ENCODE data around the gene VEZF1.
A peak's percentile ranks its signal among the peaks of the same experiment; 100 is the strongest.
"Not testable (repeated sequence)": the region's sequence is repeated elsewhere in the genome, so short reads cannot be mapped to it uniquely, and the experiment has no call there.

The VEZF1 gene

GRCh38 chr17:57974053-57974824 is 13.8 kb downstream of the VEZF1 start:
- not testable (repeated sequence) for DNase-seq (ENCODE audit: low read depth in 2 of 2)

GRCh38 chr17:57972151-57972550 is 15.9 kb downstream of the VEZF1 start:
- no peak for DNase-seq (ENCODE audit: low read depth in 2 of 2)

- DNase-seq (ENCODE audit: low read depth in 2 of 2) = no peak
These were observed 16.5 kb downstream of the VEZF1 start for GRCh38 chr17:57971572-57971971.

GRCh38 chr17:57970710-57971109 is 17.3 kb downstream of the VEZF1 start:
- DNase-seq (ENCODE audit: low read depth in 2 of 2) = no peak

DNA sequence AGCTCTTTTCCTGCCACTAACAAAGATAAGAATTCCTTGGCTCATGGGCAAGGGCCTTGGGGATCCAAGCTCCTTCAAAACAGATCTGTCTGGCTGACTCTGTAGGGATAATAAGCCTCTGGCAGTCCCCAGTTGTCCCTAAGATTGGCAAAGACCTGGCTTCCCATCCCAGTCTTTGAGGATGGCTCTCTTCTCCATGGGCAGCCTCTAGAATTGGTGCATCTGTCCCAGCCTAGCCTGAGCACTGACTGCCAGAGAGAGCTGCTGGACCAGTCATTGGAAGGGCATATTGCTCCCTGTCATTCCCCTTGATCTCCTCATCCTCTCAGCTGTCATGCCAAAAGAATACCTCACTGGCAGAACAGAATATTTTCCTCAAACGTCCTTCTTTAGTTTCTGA is 19.6 kb downstream of the VEZF1 start:
- DNase-seq (ENCODE audit: low read depth in 2 of 2) = no peak

DNA sequence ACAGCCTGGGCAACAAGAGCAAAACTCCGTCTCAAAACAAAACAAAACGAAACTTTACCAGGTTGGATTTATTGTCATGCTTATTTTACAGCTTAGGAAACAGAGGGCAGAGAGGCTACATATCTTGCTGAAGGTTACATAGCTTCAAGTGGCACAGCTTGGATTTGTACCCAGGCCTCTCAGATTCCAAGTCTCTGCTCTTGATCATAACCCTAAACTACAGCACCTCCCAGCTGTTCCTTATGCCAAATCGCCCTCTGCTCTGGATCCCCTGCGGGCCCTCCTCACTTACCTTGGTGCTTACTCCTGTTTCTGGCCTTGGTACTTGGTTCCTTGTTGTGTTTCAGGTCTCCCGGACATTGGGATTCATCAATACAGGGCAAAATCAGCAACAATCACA is 21.2 kb downstream of the VEZF1 start:
- DNase-seq (ENCODE audit: low read depth in 2 of 2) = no peak

GRCh38 chr17:57966246-57966645 is 21.8 kb downstream of the VEZF1 start:
- DNase-seq (ENCODE audit: low read depth in 2 of 2) = no peak

DNA sequence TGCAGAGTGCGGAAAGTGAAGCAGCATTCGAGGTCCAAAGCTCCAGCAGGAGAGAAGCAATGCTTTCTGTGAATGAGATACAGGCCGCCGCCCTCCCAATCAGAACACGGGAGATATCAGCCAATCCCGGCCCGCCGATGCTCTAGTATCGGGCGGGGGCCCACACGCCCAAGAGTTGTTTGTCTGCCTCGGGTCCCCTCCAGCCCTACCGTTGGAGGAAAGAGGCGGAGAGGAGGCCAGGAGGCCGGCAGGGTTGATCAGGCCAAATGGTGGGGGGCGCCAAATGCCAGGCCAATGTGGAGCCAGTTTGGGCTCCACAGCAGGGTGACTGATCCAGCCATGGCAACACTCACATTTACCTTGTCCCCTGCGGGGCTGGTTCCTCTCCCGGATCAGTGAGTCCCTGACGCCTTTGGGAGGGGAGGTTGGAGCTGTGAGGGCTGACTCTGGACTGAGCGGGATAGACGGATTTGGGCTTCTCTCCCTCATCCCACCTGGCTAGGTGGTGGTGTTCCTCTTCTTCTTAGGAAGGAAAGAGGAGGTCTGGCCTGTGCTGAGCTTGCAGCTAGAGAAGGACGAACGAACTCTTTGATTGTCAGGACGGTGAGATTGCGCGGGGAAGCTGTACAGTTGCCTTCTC is 22.4 kb downstream of the VEZF1 start:
- DNase-seq (ENCODE audit: low read depth in 2 of 2) = no peak

DNA sequence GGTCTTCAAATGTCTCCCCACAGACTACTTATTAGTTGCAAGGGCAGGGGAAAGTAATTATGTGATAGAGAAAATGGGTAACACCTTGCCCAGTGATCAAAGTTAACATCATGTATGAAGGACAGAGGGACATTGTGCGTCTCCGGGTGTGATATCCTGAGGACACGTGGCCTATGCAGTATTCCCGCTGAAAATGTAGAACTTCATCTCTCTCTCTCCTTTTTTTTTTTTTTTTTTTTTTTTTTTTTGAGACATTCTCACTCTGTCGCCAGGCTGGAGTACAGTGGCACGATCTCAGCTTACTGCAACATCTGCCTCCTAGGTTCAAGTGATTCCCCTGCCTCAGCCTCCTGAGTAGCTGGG is 24.9 kb downstream of the VEZF1 start:
- no peak for DNase-seq (ENCODE audit: low read depth in 2 of 2)

DNA sequence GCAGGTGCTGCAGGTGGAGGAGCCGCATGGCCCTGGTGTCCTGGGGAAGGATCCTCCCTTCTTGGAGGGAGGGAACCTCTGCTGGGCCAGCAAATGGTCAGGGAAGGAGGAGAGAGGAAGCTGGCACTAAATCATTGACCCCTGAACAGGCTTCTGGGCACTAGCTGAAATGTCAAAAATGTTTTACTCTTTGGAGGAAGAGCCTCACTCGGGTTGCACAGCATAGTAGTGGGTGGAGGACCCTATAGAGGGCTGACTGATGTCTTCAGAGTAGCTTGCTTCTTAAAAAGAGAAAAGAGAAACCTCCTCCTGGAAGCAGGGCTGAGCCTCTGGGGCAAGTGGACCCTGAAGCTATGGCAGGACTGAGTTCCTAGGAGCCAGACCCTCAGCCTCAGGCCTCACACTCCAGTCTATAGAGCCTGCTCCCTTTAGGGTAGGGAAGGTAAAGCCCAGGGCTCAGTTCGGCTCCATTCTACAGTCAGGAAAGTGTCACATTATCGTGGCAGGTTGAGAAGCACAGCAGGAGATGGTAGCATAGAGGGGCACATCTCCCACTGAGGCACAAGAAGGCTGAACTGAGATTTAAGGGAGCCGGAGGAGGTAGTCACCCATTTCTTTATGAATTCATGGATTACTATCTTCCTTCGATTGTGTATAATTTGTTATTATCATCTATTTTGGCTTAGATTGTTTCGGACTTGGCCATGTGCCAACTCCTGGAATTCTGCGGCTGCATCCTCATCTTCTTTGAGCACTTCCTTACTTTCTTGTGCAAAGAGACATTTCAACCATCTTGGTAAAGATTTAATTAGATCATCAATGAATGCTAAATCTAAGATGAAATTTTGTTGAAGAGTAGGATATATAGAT is 25.5 kb downstream of the VEZF1 start:
- no peak for DNase-seq (ENCODE audit: low read depth in 2 of 2)

GRCh38 chr17:57959929-57960328 is 28.1 kb downstream of the VEZF1 start:
- no peak for DNase-seq (ENCODE audit: low read depth in 2 of 2)

GRCh38 chr17:57958391-57958790 is 29.7 kb downstream of the VEZF1 start:
- DNase-seq (ENCODE audit: low read depth in 2 of 2) = not testable (repeated sequence)

- no peak for DNase-seq (ENCODE audit: low read depth in 2 of 2)
These were observed 30.2 kb downstream of the VEZF1 start for GRCh38 chr17:57957886-57958285.

DNA sequence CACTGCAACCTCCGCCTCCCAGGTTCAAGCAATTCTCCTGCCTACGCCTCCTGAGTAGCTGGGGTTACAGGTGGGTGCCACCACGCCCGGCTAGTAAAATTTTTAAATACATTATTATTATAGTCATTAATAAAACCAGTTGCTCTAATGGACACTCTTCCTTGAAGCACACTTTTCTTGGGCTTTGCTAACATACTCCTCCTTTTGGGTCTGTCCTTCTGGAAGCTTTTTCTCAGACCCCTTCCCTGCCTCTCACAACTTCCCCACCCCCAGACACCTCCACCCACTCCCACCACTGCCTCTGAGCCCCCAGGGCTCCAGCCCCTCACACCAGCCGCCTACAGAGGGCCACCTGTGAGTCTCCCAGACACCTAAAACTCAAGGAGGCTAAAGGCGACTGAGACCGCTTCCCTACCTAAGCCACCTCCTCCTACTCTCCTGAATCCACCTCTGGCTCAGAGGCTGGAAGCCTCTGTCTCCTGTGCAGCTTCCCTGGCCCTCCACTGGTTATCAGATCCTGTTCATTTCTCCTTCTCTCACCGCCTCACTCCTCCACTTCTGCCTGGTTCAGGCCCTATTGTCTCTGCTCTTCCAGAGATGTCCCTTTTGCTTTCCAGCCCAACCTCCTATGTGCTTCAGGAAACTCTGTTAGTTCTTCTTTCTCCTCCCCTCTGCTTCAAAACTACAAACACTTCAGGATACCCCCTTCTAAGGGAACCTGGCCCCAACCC is 30.8 kb downstream of the VEZF1 start:
- DNase-seq (ENCODE audit: low read depth in 2 of 2) = no peak

DNA sequence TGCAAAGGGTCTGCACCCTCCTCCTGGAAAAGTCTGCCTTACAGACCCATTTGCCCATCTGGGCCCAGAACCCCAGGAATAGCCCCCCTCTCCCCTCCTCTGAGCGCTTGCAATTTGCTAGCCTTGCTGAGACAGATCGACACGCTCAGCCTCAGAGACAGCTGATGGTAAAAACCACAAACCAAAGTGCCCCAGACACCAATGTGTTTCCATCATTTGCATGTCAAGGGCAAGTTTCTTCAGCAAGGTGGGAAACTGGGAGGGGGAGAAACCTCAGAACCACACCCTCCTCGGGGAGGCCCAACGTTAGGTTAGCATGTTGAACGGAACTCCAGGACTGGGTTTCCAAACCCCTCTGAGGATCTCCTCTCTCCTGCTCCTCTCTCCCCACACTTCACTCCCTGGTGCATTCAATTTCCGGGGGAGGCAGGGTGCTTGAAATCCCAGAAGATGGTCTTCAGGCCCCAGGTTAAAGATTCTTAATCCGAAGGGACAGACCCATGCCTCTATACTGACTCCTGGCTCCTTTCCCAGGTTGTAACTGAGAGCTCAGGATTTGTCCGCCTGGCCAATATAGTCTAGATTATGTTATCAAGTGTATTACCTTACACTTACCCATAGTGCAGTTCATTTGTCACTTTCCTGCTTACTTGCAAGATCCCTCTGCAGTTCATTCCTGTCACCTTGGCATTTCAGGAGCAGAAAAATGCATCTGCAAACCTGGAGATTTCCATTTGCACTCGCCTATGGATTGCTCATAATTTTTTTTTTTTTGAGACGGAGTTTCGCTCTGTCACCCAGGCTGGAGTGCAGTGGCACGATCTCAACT is 31.5 kb downstream of the VEZF1 start:
- peak in 1 of 2 donors; percentile 18 for DNase-seq (ENCODE audit: low read depth in 2 of 2)

- peak; percentile 43 to 46 for DNase-seq (ENCODE audit: low read depth in 2 of 2)
These were observed 32.7 kb downstream of the VEZF1 start, which contains the start of gene CUEDC1 for GRCh38 chr17:57955183-57955931. Gene CUEDC1 (minus strand): TSS chr17:57955412. CDS start chr17:57885564, 69,848 bp downstream.

GRCh38 chr17:57954397-57955182 is 33.5 kb downstream of the VEZF1 start:
- no peak for DNase-seq (ENCODE audit: low read depth in 2 of 2)

- no peak for DNase-seq (ENCODE audit: low read depth in 2 of 2)
These were observed 34.2 kb downstream of the VEZF1 start for GRCh38 chr17:57953705-57954396.

DNA sequence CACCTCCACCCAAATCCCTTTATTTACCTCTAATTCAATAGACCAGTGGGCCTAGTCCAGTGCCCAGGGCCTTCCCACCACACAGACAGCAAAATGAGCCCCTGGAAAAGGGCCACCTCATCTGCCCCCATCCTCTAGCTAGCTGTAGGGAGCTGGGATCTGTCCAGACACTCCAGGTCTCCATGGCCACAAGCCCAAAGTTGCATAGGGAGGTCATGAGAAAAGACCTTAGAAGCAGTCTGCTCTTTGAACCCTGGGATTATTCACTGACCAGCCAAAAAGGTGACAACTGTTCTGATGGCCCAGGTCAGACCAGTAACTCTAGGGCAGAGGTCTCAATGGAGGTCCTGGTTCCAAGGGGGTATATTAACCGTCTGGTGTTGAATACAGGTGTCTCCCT is 34.8 kb downstream of the VEZF1 start:
- no peak for DNase-seq (ENCODE audit: low read depth in 2 of 2)
